HepG2 (cell line): ENCODE measurements around the gene HIPK2. TPM values are rescaled to one million over a fixed set of nuclear protein-coding genes. Genes with fewer than 3 reads are reported as not detected.

Source experiments
- ARNTL ChIP-seq: sonication (generic); formaldehyde crosslinking; IDR thresholded peaks from 2 replicates; pipeline ENCODE4 v1.4.0; 2020; ENCODE audit warnings: mild to moderate bottlenecking, missing genetic modification reagents
- CEBPB ChIP-seq: IDR thresholded peaks from 2 replicates; pipeline ENCODE4 v1.6.1; 2011; ENCODE audit warnings: low read depth, low read length, improper control_type of control experiment, borderline replicate concordance
- DR1 ChIP-seq: sonication (generic); formaldehyde crosslinking; IDR thresholded peaks from 2 replicates; pipeline ENCODE4 v1.8.0; 2021; ENCODE audit warnings: mild to moderate bottlenecking, missing genetic modification reagents, inconsistent platforms
- GTF3A ChIP-seq: sonication (generic); formaldehyde crosslinking; conservative IDR thresholded peaks from 2 replicates; pipeline ENCODE4 v1.4.0; 2020; ENCODE audit warnings: mild to moderate bottlenecking, missing genetic modification reagents
- HMGA1 ChIP-seq: sonication (generic); formaldehyde crosslinking; conservative IDR thresholded peaks from 2 replicates; pipeline ENCODE4 v1.4.0; 2020; ENCODE audit warnings: missing genetic modification reagents
- KLF9 ChIP-seq: IDR thresholded peaks from 2 replicates; pipeline ENCODE4 v1.6.1; 2016; ENCODE audit warnings: low read depth
- MBD4 ChIP-seq: IDR thresholded peaks from 2 replicates; pipeline ENCODE4 v1.6.1; 2012; ENCODE audit warnings: low read length, inconsistent platforms, borderline replicate concordance
- NPAS2 ChIP-seq: sonication (generic); formaldehyde crosslinking; IDR thresholded peaks from 2 replicates; pipeline ENCODE4 v1.8.0; 2022; ENCODE audit warnings: mild to moderate bottlenecking, missing genetic modification reagents, borderline replicate concordance
- RBFOX2 ChIP-seq: fragments of 200-400 bp; formaldehyde crosslinking; IDR thresholded peaks from 2 replicates; pipeline ENCODE4 v1.6.1; 2017; ENCODE audit warnings: low read depth, mild to moderate bottlenecking, low read length
- ZBTB38 ChIP-seq: sonication (generic); formaldehyde crosslinking; IDR thresholded peaks from 2 replicates; pipeline ENCODE4 v1.5.1; 2020; ENCODE audit warnings: mild to moderate bottlenecking, missing genetic modification reagents
- ZFX ChIP-seq: sonication (generic); formaldehyde crosslinking; IDR thresholded peaks from 2 replicates; pipeline ENCODE4 v1.4.0; 2020; ENCODE audit warnings: mild to moderate bottlenecking, low read depth, missing genetic modification reagents, moderate library complexity
- ZNF101 ChIP-seq: sonication (generic); formaldehyde crosslinking; IDR thresholded peaks from 2 replicates; pipeline ENCODE4 v1.4.0; 2020; ENCODE audit warnings: mild to moderate bottlenecking, low read depth, missing genetic modification reagents, borderline replicate concordance
- ZNF326 ChIP-seq: sonication (generic); formaldehyde crosslinking; IDR thresholded peaks from 2 replicates; pipeline ENCODE4 v1.4.0; 2020; ENCODE audit warnings: missing genetic modification reagents, borderline replicate concordance
- ZNF414 ChIP-seq: sonication (generic); formaldehyde crosslinking; IDR thresholded peaks from 2 replicates; pipeline ENCODE4 v1.5.0; 2020; ENCODE audit warnings: missing genetic modification reagents
- ZNF652 ChIP-seq: IDR thresholded peaks from 2 replicates; pipeline ENCODE4 v1.6.1; 2016; ENCODE audit warnings: low read depth, borderline replicate concordance
- polyA plus RNA-seq, 8 experiments: library from polyadenylated mRNA; depleted of rRNA in 3 of 8; stranded (reverse) in 7 of 8; unstranded in 1 of 8; fragments of >200 nt; fragmentation: Illumina TruSeq in 4 of 8; extraction: Trizol in 4 of 8; gene quantifications; 2 replicates each; pipeline versions ENCODE4 v1.2.1 to v1.2.3, GENCODE V29; 2011 to 2016; ENCODE audit warnings: low read depth in 4 of 8, missing spikeins in 1 of 8, mixed read lengths in 1 of 8; ENCODE audit not compliant: insufficient read depth in 1 of 8
- total RNA-seq, 5 experiments: library from RNA; depleted of rRNA; stranded (reverse); fragments of >200 nt; fragmentation: Illumina TruSeq; extraction: Trizol; gene quantifications; 2 replicates each; pipeline ENCODE4 v1.2.3, GENCODE V29; 2016; ENCODE audit warnings: low read depth in 1 of 5
- TF ChIP-seq, protein P1 (sequence below): sonication (generic); IDR thresholded peaks from 2 replicates; pipeline ENCODE4 v1.6.1; 2016; ENCODE audit warnings: low read depth, borderline replicate concordance
- TF ChIP-seq, protein P2 (sequence below), 2 experiments: IDR thresholded peaks; 2 replicates each; pipeline ENCODE4 v1.6.1; 2011 to 2012; ENCODE audit warnings: low read length in 2 of 2, borderline replicate concordance in 1 of 2, low read depth in 1 of 2, mild to moderate bottlenecking in 1 of 2, moderate library complexity in 1 of 2

Gene HIPK2
- total and polyA plus RNA-seq, 2 of the 13 experiments (the other 11 are each of a cell fraction or from before 2014, with no cell fraction given): 14.4 to 20.2 TPM

DNA sequence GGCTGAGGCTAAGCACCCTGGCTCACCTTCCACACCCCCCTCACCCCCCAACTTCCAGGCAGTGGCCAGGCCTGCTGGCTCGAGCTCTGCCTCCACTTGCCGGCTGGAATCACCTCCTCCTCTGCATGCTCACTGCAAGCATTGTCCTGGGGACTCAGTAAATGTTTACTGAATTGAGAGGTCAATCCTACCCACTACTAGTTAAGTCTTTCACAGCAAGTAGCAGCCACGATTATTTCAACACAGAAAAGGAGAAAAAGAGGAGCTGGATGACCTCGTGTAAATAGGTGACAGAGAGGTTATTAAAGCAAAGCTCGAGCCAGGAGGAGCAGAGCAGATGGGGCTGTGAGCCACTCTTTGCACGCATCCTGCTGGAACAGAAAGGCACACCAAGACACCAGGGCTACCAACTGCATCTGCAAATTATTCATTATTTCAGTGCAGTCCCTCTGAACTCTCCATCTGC is 32.1 kb downstream of the HIPK2 start (continued):
- TF ChIP-seq GTF3A (CRISPR knock-in tag) (no peak), RBFOX2 (no peak), ZNF326 (CRISPR knock-in tag) (no peak), ZBTB38 (no peak), KLF9 (CRISPR knock-in tag) (no peak), ARNTL (CRISPR knock-in tag) (no peak), ZNF101 (no peak), ZNF652 (peak; percentile 87), DR1 (CRISPR knock-in tag) (no peak), NPAS2 (CRISPR knock-in tag) (no peak), ZNF414 (CRISPR knock-in tag) (no peak), ZFX (peak; percentile 30; the same call in 1 of the 2 replicates), HMGA1 (CRISPR knock-in tag) (no peak), MBD4 (no peak), CEBPB (0 out of 2 replicates have a peak, but pooled peaks have one; percentile 31)
- TF ChIP-seq, protein P1, sequence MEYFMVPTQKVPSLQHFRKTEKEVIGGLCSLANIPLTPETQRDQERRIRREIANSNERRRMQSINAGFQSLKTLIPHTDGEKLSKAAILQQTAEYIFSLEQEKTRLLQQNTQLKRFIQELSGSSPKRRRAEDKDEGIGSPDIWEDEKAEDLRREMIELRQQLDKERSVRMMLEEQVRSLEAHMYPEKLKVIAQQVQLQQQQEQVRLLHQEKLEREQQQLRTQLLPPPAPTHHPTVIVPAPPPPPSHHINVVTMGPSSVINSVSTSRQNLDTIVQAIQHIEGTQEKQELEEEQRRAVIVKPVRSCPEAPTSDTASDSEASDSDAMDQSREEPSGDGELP: no peak
- TF ChIP-seq, protein P2, sequence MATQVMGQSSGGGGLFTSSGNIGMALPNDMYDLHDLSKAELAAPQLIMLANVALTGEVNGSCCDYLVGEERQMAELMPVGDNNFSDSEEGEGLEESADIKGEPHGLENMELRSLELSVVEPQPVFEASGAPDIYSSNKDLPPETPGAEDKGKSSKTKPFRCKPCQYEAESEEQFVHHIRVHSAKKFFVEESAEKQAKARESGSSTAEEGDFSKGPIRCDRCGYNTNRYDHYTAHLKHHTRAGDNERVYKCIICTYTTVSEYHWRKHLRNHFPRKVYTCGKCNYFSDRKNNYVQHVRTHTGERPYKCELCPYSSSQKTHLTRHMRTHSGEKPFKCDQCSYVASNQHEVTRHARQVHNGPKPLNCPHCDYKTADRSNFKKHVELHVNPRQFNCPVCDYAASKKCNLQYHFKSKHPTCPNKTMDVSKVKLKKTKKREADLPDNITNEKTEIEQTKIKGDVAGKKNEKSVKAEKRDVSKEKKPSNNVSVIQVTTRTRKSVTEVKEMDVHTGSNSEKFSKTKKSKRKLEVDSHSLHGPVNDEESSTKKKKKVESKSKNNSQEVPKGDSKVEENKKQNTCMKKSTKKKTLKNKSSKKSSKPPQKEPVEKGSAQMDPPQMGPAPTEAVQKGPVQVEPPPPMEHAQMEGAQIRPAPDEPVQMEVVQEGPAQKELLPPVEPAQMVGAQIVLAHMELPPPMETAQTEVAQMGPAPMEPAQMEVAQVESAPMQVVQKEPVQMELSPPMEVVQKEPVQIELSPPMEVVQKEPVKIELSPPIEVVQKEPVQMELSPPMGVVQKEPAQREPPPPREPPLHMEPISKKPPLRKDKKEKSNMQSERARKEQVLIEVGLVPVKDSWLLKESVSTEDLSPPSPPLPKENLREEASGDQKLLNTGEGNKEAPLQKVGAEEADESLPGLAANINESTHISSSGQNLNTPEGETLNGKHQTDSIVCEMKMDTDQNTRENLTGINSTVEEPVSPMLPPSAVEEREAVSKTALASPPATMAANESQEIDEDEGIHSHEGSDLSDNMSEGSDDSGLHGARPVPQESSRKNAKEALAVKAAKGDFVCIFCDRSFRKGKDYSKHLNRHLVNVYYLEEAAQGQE (IDR thresholded peaks at IDR 0.05; ENCODE audit: borderline replicate concordance in 1 of 2, low read depth in 1 of 2, low read length in 2 of 2): no peak
